ENCODE results near the gene SNRPA. TPM values are rescaled to one million over a fixed set of nuclear protein-coding genes. Genes with fewer than 3 reads are reported as not detected.
"Not testable (repeated sequence)": the region's sequence is repeated elsewhere in the genome, so short reads cannot be mapped to it uniquely, and the experiment has no call there.

SNRPA gene
- polyA plus RNA-seq, 1 of the 3 experiments (the other 2 are of a cell fraction), result 121 TPM

GRCh38 chr19:40810160-40810559 is 59.2 kb downstream of the SNRPA start:
- ChIA-PET POLR2A (no interaction called here), CTCF (interaction anchor here (1.0 kb wide), 1 partner anchor 9 kb away, joined by 3 read pairs; no protein-coding TSS in a partner anchor)
- Histone ChIP-seq H3K9ac (no peak overlapping the region), H3K36me3 (replicated peaks in 1 of 2; ENCODE audit: control insufficient read depth in 1 of 2, insufficient read depth in 2 of 2, low read length in 1 of 2) (peaks cover 19 to 31% of the 10 kb centered on the region in 2 experiments), H3K4me1 (ENCODE audit: control insufficient read depth in 1 of 2, insufficient read depth in 2 of 2, low read depth in 1 of 2, low read length in 1 of 2) (peaks cover 12 to 31% of the 10 kb centered on the region in 2 experiments; a peak in 3 of 4 replicates), H3K4me3 (ENCODE audit: low read depth in 2 of 2, low read length in 1 of 2) (no peak overlapping the region), H4K20me1 (ENCODE audit: insufficient read depth) (peaks cover 49% of the 10 kb centered on the region), H3K9me3 (no peaks in the 10 kb centered on the region), H3F3A (replicated peaks; ENCODE audit: insufficient read depth) (peaks cover 21% of the 10 kb centered on the region), H2AFZ (ENCODE audit: low read depth) (no peak overlapping the region), H3K79me2 (ENCODE audit: insufficient read depth) (peaks cover 44% of the 10 kb centered on the region), H3K27me3 (ENCODE audit: insufficient read depth) (no peaks in the 10 kb centered on the region), H3K27ac (ENCODE audit: low read depth in 2 of 2, low read length in 1 of 2) (no peak overlapping the region), H3K9me2 (no peaks in the 10 kb centered on the region), H3K4me2 (no peak overlapping the region)
- no peak for DNase-seq
- WGBS (ENCODE audit: low lambda C conversion rate), result 98% methylated on average over 14 of the region's 14 CpGs
- TF ChIP-seq NRF1 (IDR thresholded peaks at IDR 0.05; ENCODE audit: low read depth, low read length) (no peak), JUND (IDR thresholded peaks at IDR 0.05) (no peak), YY1 (IDR thresholded peaks at IDR 0.05; ENCODE audit: low read depth) (no peak), GATA2 (CRISPR knock-in tag; IDR thresholded peaks at IDR 0.05) (no peak), RCOR1 (IDR thresholded peaks at IDR 0.05; ENCODE audit: low read length) (no peak), ELF1 (IDR thresholded peaks at IDR 0.05) (no peak), MEF2A (IDR thresholded peaks at IDR 0.05; ENCODE audit: borderline replicate concordance, low read depth) (no peak), RFX5 (IDR thresholded peaks at IDR 0.05; ENCODE audit: low read length) (no peak), EZH2phosphoT487 (IDR thresholded peaks at IDR 0.05; ENCODE audit: borderline replicate concordance, low read depth) (no peak)

DNA sequence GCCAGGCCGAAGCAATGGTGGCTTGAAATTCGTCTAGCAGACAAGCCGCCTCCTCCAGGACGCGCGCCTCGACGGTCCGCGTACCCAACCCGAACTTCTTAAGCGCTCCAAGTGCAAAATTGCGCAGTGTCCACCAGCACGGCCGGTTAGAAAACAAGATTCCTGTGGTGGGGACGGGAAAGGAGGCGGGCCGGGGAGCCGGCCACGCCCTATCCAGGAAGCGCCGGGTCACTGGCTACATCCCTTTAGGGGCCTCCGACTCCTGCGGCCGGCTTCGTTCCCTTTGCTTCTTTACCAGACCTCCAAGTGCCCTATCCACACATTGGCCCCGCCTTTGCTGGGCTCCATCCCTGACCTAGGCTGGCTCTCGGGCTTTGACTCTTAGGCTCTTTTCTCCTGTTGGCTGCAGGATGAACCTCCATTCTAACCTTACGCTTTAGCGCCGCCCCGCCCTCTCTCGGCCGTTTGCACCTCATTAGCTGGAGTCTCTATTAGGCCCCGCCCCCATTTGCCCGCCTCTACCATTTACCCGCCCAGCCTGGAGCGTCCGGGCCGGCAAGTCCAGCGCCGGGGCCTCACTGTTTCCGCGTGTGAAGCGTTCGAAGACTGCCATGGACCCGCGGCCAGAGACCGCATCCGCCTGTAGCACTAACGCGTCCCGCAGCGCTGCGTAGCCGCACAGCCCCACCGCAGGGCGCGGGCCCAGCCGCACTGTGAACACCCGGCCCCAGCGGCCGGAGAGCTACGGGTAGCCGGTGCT is 59.8 kb downstream of the SNRPA start:
- Histone ChIP-seq H3F3A (replicated peaks; ENCODE audit: insufficient read depth) (peaks cover 18% of the 10 kb centered on the region), H3K79me2 (ENCODE audit: insufficient read depth) (peaks cover 37% of the 10 kb centered on the region), H3K36me3 (replicated peaks in 1 of 2; ENCODE audit: control insufficient read depth in 1 of 2, insufficient read depth in 2 of 2, low read length in 1 of 2) (peaks cover 19 to 27% of the 10 kb centered on the region in 2 experiments), H3K4me1 (ENCODE audit: control insufficient read depth in 1 of 2, insufficient read depth in 2 of 2, low read depth in 1 of 2, low read length in 1 of 2) (peaks cover 12 to 25% of the 10 kb centered on the region in 2 experiments; a peak in 3 of 4 replicates), H3K4me3 (ENCODE audit: low read depth in 2 of 2, low read length in 1 of 2) (peak overlapping the region in 1 of 2 experiments; percentile 30; a peak in 1 of 4 replicates), H4K20me1 (ENCODE audit: insufficient read depth) (peaks cover 43% of the 10 kb centered on the region)
- POLR2A ChIA-PET; H3K4me2 ChIP-seq; H3K9me2 ChIP-seq; H3K9me3 ChIP-seq; H3K9ac ChIP-seq; H3K27ac ChIP-seq (ENCODE audit: low read depth in 2 of 2, low read length in 1 of 2); H2AFZ ChIP-seq (ENCODE audit: low read depth); H3K27me3 ChIP-seq (ENCODE audit: insufficient read depth): not testable (repeated sequence)
- peak; percentile 48; the same call in 1 of the 2 replicates for TF ChIP-seq MAX (IDR thresholded peaks at IDR 0.05; ENCODE audit: low read depth)
- CTCF ChIA-PET, result interaction anchor here (1.3 kb wide), 1 partner anchor 148 kb away, joined by 3 read pairs; no protein-coding TSS in a partner anchor
- peak; percentile 69 for DNase-seq
- 52% methylated on average over 34 of the region's 65 CpGs for WGBS (ENCODE audit: low lambda C conversion rate)
